Measurements from ENCODE around the gene NRG2.

Gene NRG2

DNA sequence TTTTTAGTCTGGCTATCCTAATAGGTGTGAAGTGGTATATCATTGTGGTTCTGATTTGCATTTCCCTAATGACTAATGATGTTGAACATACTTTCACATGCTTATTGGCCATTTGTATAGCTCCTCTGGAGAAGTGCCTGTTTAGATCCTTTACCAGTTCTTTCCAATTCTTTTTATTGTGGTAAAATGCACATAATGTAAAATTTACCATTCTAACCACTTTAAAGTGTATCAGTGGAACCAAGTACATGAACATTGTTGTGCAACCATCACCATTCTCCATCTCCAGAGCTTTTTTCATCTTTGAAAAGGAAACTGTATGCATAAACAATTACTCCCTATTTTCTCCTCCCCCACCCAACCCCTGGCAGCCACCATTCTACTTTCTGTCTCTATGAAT, 95.4 kb downstream of the NRG2 start:
- no peak for DNase-seq (ENCODE audit: low read depth in 2 of 2)

DNA sequence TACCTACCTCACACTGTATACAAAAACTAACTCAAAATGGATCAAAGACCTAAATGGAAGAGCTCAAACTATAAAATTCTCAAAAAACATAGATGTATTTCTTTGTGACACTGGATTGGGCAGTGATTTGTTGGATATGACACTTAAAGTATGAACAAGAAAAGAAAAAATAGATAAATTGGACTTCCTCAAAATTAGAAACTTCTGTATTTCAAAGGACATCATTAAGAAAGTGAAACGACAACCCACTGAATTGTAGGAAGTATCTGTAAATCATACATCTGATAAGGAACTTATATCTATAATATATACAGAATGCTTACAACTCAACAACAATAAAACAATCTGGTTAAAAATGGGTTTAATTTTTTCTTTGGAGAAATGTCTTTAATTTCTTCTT, 96.7 kb downstream of the NRG2 start:
- DNase-seq (ENCODE audit: low read depth in 2 of 2), result no peak

DNA sequence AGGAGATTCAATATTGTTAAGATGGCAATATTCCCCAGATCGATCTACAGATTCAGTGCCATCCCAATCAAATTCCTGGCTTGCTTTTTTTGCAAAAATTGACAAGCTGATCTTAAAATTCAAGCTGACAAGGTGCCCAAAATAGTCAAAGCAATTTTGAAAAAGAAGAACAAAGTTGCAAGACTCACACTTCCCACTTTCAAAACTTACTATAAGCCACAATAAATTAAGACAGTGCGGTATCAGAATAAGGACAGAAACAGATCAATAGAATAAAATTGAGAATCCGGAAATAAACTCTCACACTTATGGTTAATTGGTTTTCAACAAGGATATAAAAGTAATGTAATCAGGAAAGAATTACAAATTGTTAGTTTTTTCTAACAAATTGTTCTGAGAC, 97.1 kb downstream of the NRG2 start:
- no peak for DNase-seq (ENCODE audit: low read depth in 2 of 2)

DNA sequence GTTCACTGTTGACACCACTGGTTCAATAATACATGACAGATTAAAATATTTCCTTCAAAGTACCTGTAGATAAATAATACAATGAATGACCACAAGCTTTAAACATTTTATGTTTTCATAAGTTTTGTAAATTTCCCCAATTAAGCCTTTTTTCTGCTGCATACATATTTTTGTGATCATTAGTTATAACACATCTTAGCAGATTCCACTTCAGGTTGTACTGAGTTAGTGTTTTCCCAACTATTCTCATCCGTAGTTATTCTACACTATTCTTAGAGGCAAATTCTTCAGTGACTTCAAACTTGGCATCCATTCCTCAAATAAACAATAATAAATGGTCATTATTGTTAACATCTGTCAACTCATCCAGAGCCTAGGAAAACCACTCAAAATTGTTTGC, 100.9 kb downstream of the NRG2 start:
- DNase-seq (ENCODE audit: low read depth in 2 of 2), result no peak

DNA sequence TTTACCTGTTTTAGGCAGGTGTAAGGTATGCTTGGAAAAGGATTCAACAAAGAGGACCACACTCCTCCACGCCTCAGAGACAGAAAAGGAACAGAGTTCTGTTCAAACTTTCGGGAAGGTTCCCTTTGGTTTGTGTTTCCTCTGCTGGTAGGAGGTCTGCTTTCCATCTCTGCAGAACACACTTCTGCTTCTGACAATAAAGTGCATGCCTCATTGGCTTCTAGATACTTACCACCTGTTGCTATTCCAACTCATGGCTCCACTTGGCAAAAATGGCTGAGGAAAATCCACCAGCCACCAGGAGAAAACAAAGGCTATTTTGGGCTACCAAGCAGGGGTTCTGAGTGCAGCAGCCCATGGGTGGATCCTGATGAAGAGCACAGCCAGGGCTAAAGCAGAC, 112.7 kb downstream of the NRG2 start:
- DNase-seq (ENCODE audit: low read depth in 2 of 2), result no peak

DNA sequence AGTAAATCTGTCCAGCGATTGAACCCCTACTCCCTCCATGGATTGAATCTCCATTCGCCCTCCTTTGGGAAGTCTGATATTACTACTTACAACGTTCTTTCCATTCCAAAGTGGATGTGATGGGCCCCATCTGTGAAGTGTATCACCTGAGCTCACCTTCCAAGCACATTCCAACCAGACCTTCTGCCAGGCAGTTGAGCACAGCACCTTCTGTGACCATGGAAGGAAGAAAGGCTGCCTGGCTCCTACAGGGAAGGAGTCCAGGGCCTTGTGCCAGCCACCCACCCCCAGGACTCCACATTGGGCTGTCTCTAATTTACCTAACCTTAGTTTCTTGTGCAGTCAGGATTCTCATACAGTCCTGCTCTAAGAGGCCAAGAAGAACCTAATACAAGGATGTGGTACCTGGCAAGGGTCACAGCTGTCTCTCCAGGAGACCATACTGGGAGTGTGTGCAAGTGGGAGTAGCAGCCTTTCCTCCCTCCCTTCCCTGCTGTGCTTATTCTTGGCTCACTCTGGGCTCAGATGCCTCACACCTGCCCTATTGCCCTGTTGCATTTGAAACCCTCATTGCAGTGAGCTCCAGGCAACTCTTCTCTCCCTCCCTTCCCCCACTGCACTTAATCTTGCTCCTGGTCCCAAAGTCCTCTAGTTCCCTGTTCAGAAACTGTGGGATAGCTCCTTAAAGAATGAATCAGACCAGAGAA, 116.1 kb downstream of the NRG2 start:
- no peak for DNase-seq (ENCODE audit: low read depth in 2 of 2)

DNA sequence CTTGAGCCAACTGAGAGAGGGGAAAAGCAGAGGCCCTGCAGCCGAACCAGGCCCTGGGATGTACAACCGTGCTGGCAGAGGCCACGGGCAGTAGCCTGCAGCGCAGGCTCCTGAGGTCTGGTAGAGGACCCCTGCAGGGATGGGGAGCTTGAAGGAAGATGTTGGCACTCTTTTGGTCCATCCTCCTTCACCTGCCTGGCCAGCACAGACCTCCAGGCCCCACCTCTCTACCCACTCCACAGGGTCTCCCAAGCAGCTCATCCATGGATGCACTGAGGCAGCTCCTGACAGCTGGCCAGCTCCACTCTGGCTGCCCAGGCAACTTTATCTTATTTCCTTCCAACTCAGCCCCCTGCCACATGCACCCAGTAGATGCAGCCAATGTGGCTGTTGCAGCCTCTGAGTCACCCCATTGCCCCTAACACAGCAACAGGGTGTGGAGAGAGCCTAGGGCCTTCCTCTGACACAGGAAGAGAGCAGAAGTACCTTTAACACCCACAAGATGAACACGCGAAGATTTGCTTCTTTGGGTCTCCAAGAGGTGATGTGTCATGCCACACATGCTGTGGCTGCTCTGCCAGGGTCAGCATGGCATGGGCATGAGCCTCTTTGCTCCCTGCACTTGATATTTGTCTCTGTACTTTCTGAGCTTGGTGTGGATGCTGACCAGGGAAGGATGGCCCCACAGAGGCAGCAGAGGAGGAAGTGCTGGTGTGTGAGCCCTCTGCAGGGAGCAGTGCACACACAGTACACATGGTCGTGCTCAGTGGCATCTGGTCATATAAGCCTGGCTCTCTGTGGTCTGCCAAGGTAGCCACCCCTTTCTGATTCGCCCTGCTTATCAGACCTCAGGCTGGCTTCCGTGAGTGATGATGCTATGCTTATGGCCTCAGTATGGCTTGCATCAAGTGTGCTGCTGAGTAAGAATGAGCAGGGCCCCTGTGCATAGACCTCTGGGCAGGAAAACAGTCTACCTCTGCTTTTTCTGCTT, 117.2 kb downstream of the NRG2 start:
- DNase-seq (ENCODE audit: low read depth in 2 of 2), result no peak

DNA sequence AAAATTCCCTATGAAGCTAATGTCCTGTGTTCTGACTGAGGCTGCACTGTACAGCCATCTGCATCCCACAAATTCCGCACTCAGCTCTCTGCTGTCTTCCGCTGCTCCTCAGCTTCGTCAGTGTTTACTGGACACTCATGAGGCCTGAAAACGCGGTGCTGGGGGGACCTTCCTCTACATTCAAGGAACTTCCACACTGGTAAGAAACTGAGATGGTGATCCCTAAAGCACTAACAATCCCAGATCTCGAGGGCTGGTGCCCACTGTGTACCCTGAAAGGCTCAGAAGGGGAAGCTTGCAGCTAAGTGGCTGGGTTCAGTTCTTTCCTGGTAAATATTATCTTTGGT, 117.9 kb downstream of the NRG2 start:
- DNase-seq (ENCODE audit: low read depth in 2 of 2), result no peak

DNA sequence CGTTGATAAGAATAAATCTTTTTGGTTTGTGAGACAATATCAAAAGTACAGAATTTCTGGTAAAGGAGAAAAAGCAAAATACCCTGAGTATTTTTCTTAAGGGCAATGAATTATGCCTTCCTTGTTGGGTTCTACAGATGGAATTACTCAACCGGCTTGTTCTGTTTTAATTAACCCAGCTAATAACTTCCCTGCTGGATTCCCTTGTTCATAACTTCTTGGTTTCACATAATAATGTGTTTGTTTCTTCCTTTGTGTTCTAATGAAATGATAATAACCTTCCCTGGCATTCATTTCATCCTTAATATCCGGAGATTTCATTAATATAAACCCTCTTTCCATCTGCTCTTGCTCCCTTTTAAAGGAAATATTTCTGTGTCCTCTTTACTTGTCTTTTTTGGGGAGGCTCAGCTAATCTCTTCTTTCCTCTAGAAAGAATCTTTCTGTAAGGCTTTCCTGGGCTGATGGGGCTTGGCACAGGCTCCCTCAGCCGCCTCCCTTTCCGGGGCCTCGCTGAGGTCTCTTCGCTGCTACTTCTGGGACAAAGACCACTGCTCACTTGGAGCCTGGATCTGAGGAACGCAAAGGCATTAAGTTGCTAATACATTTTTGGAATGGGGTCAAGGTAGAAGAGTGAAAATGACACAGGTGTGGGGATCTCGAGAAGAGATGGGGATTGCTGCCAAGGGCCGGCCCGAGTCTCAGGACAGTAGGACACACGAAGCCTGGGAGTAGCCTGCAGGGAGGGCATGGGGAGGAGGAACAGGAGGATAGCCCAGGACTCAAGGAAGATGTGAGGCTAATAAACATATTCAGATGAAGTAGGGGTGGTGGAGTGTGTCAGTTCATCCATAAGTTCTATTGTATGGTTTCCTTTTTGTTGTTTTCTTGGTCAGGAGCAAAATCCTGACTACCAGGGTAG, 118.5 kb downstream of the NRG2 start:
- no peak for DNase-seq (ENCODE audit: low read depth in 2 of 2)

DNA sequence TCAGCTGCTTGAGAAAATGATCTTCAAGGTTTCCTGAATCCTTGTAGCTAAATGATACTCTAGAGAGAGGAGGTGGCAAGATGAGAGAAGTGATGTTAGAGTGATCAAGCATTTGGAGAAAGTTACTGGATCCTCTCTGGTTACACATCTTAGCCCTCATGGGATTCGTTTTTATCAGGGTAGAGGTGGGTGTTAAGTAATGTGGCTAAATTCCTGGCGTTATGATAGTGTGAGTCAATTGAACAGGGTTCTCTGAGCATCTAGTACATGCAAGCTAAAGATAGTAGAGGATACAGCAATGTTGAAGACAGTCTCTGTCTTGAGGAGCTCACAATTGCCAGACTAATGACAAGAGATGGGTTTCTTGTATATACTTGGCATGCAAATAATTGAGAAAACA, 123.8 kb downstream of the NRG2 start:
- no peak for DNase-seq (ENCODE audit: low read depth in 2 of 2)

DNA sequence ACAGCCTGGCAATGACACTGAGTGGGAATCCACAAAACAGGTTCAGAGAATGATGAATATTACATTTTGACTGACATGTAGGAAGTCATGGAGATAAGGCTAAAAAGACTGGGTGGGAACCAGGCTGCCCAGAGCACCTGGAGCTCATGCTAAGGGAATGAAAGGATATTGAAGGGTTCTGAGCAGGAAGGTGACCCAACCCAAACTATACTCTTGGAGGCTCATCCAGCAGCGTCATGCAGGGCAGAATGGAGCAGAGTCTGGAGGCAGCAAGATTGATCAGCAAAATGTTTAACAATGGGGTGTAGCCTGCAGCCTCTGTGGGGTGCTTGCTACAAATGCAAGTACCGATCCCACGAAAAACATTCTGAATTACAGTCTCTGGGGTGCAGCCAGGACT, 127.3 kb downstream of the NRG2 start:
- DNase-seq (ENCODE audit: low read depth in 2 of 2), result no peak

DNA sequence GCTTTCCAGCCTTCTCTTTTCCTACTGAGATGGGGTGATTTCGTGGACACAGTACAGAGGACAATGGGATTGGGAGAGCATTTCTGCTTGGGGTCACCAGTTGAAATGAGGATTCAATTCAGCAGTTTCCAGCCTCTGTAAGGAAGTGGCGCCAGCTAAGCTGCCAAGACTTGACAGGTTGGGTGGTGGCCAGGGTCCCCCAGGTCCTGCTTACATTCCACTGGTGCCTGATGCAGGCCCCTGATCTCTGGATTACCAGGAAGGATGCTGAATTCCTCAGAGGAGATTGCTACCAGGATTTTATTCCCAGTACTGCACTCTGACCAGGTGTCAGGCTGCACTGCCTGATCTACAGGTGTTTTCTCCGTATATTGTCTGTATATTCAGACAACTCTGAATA, 127.8 kb downstream of the NRG2 start:
- DNase-seq (ENCODE audit: low read depth in 2 of 2), result no peak

DNA sequence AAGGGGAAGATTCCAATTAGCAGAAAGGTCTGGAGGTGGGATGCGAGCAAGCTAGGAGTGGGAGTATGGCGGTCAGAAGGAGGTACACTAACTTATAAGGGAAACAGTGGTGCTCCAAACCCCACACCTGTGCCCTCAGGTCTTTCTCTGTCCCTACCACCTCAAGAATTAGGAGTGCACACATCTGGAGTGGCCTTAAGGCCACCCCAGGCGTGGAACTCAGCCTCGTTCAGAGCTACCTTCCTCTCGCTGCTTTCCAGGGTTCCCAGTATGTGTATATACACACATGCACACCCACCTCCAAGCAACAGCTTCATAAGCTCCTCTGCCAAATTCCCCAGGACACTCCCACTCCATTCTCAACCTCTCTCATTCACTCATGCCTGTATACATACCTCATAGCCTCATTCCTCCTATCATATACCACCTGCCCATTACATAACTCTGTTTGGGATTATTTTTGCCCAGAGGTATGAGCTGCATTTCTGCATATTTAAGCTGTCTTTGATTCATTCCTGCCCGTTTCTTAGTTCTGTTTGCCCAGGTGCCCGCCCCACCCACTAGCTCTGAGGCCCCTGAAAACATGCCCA, 128.8 kb downstream of the NRG2 start:
- DNase-seq (ENCODE audit: low read depth in 2 of 2), result no peak

DNA sequence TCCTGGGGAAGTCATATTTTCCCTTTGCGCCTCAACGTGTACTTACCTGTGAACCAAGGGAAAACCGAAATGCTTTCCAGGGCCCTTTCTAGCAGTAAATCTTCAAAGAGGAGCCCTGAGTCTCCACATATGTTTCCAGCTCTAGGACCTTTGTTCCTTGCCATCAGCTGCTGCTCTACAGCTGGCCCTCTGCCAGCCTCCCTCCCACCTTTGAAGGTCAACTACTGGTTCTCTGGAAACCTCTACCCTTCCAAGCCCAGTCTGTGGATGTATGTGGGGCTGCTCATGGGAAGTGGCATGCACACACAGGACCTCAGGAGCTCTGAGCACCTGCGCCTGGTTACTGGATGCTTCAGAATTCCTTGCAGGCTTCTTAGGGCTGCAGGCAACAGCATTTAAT, 130.3 kb downstream of the NRG2 start:
- DNase-seq (ENCODE audit: low read depth in 2 of 2), result no peak

DNA sequence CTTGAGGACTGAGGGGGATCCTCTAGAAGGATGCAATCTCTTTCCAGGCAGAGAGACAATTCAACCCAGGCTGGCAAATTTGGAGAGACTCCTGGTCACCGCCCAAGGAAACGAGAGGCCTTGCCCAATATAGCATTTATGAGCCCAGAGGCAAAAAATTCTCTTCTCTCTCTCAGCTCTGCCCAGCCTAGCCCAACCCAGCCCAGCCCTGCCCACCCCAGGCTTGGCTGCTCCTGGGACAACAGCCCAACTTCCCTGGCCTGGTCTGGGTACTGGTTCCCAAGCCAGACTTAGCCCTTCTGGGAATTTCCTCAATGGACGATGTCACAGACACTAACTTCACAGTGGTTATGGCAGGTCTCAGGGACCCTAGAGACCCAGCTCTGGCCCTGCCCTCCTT, 130.9 kb downstream of the NRG2 start:
- DNase-seq (ENCODE audit: low read depth in 2 of 2), result no peak

DNA sequence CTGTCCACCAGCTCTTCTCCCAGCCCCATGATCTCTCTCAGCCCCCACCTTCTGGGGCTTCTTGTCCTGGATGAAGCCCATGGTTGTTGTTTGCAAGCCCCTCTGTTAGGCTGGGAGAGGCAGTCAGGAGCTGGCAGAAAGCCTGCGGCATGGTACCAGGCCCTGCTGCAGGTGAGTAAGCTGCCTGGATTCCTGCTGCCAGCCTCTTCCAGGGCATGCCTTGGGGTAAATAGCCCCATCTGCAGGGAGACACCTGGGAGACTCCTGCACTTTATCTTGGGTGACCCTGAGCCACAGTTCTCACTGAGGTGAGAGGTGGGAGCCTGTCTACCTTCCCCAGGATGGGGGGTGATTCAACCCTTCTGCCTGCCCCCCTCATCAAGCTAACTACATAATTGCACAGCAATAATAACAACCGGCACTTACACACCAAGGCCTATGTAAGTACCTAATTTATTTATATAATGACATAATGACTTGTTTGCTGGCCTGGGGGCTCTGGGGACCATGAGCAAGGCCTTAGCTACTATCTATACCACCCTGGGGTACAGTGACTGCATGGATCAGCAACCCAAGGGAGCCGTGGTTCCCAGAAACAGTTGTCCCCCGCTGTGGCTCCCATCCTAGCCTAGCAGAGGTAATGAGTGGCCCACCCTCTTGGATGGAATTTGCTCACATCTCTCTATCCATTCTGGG, 131.5 kb downstream of the NRG2 start:
- no peak for DNase-seq (ENCODE audit: low read depth in 2 of 2)

DNA sequence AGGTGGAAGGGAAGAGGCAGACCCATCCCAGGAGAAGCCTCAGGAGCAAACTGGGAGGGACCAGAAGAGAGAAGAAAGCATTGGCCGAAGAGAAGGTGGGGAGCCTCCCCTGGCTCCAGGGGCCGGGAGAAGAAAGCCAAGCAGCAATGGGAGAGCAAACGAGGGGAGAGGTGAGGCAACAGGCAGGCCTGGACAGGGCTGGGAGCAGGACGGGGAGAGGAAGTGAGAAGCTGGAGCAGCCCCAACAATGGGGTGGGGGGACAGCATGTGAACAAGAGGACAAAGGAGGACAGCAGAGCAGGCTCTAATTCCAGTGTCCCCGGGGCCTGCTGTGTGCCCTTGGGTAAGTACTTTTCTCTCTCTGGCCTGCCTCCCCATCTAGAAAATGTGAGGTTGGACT, 132.2 kb downstream of the NRG2 start:
- DNase-seq (ENCODE audit: low read depth in 2 of 2), result no peak

DNA sequence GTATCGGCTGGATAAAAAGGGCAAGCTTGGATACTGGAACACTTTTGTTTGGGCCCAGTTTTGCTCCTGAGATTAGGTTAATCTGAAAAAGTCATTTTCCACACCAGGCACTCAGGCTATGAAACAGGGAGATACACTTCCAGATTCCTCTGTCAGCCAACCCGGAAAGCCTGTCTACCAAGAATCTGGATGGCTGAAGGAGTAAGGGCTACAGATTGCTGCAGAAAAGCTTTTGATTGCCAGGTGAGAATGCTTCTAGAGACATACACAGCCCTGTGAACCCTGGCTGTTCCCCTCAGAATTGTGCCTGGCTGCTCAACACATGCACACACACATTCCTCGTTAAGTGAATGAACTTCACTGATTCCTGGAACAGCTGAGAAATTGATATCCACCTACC, 133.1 kb downstream of the NRG2 start:
- DNase-seq (ENCODE audit: low read depth in 2 of 2), result no peak

DNA sequence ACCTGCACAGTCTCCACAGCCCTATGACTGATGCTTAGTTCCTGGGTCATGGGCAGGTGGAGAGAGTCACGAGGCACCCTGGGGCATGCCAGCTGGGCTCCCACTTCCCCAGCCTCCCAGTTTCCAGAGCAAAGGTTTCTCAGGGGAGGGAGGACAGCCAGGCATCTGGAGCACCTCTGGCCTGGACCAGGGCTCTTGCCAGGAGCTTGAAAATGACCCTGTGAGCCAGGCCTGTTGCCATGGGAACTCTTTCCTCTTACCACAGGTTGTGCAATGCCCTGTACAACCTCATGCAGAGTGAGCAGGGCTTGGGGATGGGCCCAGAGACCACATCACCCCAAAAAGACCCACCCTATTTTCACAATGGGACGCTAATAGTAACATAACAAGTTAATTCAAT, 134.3 kb downstream of the NRG2 start:
- no peak for DNase-seq (ENCODE audit: low read depth in 2 of 2)

DNA sequence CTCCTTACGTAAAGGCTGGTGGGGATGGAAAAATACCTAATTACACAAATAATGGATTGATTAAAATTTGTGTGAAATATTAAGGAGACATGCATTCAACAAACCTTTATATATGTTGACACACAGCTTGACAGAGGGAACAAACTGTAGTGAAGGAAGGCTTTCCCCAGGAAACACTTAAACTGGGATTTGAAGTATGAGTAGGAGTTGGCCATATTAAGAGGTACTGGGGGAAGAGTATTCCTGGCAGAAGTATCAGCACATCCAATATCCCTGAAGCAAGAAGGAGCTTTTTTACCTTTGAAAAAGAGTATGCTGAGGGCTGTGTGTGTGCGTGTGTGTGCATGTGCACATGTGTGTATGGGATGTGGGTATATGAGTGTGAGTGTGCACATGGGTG, 136.4 kb downstream of the NRG2 start:
- no peak for DNase-seq (ENCODE audit: low read depth in 2 of 2)

Data from activated CD8-positive, alpha-beta memory T cell treated with anti-CD3 and anti-CD28 coated beads for 4 hours (primary cell).